ENCODE results near the gene ZNF304. TPM values are rescaled to one million over a fixed set of nuclear protein-coding genes. Genes with fewer than 3 reads are reported as not detected.

Gene ZNF304
- total and polyA plus RNA-seq, 9 donors, result 3.0 to 13.0 (median 9.1) TPM

- WGBS, 3 donors, result 95 to 96% (median 96%) methylated on average over 8 of the region's 8 CpGs
- H3K4me3 ChIP-seq, result no peak overlapping the region
- H3K4me1 ChIP-seq (ENCODE audit: insufficient read depth), result no peaks in the 10 kb centered on the region
- H3K9me3 ChIP-seq, result peaks cover 17 to 59% of the 10 kb centered on the region in 2 donors
- intact Hi-C loops (cut with DNase I), result no loop called here
- no peak overlapping the region for H3K27ac ChIP-seq
- peaks cover 12% of the 10 kb centered on the region for H3K36me3 ChIP-seq
- no peak for DNase-seq
- TF ChIP-seq POLR2A (IDR thresholded peaks at IDR 0.05), result no peak
- H3K27me3 ChIP-seq, result no peaks in the 10 kb centered on the region
Observed at GRCh38 chr19:57327993-57328392, 23.1 kb upstream of the ZNF304 start.

DNA sequence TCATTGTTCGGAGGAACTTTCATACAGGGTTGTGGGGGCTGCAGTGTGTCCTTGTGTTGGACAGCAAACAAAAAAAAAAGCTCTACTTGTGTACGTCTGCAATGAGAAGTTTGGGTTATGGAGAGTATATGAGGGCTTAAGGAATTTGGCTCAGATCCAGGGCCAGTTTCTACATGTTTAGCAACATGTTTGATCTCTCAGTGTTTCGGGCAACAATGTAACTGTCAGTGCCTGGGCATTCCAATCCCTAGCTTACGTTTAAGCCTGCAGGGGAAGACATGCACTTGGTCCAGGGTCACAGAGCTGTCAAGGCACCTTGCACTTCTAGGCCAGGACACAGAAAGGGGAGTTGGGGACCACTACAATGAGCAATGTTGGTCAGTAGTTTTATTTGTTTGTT lies 16.9 kb upstream of the ZNF304 start:
- no peaks in the 10 kb centered on the region for H3K27me3 ChIP-seq
- 68 to 72% (median 69%) methylated on average over 4 of the region's 4 CpGs for WGBS, 3 donors
- intact Hi-C loops (cut with DNase I), result no loop called here

DNA sequence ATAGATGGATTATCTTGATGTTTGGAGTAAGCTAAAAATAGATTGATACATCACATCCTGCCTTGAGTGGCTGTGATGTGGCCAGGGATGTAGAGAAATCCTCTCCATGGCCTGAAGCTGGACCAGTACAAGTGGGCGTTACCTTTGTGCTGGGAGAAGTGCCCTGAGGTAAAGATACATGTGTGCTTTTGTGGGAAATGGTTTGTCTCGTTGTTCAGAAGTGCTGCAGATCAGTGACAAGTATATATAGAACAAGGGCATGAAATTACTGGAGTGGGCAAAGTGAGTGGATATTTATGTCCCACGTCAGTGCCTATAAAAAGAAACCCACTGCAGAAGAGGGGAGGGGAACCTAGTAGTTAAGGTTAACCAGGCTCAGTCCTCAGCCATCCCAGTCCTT lies 12.2 kb upstream of the ZNF304 start:
- no peaks in the 10 kb centered on the region for H3K9me3 ChIP-seq
- H3K36me3 ChIP-seq, result no peaks in the 10 kb centered on the region
- WGBS, 3 donors, result 62 to 70% (median 63%) methylated on average over 3 of the region's 3 CpGs
- H3K4me1 ChIP-seq (ENCODE audit: insufficient read depth), result no peaks in the 10 kb centered on the region
- TF ChIP-seq, protein P1, sequence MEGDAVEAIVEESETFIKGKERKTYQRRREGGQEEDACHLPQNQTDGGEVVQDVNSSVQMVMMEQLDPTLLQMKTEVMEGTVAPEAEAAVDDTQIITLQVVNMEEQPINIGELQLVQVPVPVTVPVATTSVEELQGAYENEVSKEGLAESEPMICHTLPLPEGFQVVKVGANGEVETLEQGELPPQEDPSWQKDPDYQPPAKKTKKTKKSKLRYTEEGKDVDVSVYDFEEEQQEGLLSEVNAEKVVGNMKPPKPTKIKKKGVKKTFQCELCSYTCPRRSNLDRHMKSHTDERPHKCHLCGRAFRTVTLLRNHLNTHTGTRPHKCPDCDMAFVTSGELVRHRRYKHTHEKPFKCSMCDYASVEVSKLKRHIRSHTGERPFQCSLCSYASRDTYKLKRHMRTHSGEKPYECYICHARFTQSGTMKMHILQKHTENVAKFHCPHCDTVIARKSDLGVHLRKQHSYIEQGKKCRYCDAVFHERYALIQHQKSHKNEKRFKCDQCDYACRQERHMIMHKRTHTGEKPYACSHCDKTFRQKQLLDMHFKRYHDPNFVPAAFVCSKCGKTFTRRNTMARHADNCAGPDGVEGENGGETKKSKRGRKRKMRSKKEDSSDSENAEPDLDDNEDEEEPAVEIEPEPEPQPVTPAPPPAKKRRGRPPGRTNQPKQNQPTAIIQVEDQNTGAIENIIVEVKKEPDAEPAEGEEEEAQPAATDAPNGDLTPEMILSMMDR (IDR thresholded peaks at IDR 0.05), result no peak
- no peak for TF ChIP-seq POLR2A (IDR thresholded peaks at IDR 0.05)
- no peak for TF ChIP-seq EP300 (IDR thresholded peaks at IDR 0.05)
- no peaks in the 10 kb centered on the region for H3K27me3 ChIP-seq
- H3K27ac ChIP-seq, result no peak overlapping the region
- H3K4me3 ChIP-seq, result no peak overlapping the region
- DNase-seq, result no peak
- intact Hi-C loops (cut with DNase I), result no loop called here

More for the DNA sequence above, 16.9 kb upstream of the ZNF304 start:
- TF ChIP-seq, protein P1 (IDR thresholded peaks at IDR 0.05), result no peak
- no peak for TF ChIP-seq EP300 (IDR thresholded peaks at IDR 0.05)
- no peak for TF ChIP-seq POLR2A (IDR thresholded peaks at IDR 0.05)
- Histone ChIP-seq H3K9me3 (peaks cover under 1 to 3% of the 10 kb centered on the region in 2 donors), H3K4me1 (ENCODE audit: insufficient read depth) (no peaks in the 10 kb centered on the region), H3K4me3 (no peak overlapping the region), H3K27ac (no peak overlapping the region), H3K36me3 (no peaks in the 10 kb centered on the region)
- no peak for DNase-seq

DNA sequence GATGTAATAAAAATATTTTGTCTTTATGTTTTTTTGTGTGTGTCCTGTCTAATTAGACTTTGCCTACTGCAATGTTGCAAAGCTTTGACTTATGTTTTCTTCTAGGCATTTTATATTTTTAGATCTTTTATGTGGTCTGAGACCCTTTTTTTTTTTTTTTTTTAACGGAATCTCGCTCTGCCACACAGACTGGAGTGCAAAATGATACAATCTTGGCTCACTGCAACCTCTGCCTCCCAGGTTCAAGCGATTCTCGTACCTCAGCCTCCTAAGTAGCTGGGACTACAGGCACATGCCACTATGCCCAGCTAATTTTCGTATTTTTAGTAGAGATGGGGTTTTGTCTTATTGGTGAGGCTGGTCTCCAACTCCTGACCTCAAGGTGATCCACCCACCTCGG lies 8.5 kb upstream of the ZNF304 start:
- TF ChIP-seq POLR2A (IDR thresholded peaks at IDR 0.05) (no peak), EP300 (IDR thresholded peaks at IDR 0.05) (no peak)
- TF ChIP-seq, protein P1 (IDR thresholded peaks at IDR 0.05), result no peak
- 67 to 77% (median 73%) methylated on average over 6 of the region's 6 CpGs for WGBS, 3 donors
- intact Hi-C loops (cut with DNase I), result no loop called here
- H3K27ac ChIP-seq, result no peak overlapping the region
- H3K36me3 ChIP-seq, result no peaks in the 10 kb centered on the region
- no peak for DNase-seq
- no peaks in the 10 kb centered on the region for H3K9me3 ChIP-seq
- H3K4me1 ChIP-seq (ENCODE audit: insufficient read depth), result no peaks in the 10 kb centered on the region
- H3K4me3 ChIP-seq, result no peak overlapping the region
- H3K27me3 ChIP-seq, result no peaks in the 10 kb centered on the region

DNA sequence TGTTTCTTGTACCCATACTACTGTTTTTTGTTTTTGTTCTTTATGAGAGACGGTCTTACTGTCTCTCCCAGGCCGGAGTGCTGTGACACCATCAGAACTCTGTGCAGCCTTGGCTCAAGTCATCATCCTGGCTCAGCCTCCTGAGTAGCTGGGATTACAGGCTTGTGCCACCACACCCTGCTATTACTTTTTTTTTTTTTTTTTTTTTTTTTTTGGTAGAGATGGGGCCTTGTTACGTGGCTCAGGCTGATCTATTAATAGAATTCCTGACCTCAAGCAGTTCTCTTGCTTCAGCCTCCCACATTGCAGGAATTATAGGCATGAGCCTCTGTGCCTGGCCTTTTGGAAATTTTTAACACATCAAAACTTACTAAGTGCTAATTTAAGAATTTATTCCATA lies 2.9 kb upstream of the ZNF304 start:
- no peak overlapping the region for H3K4me3 ChIP-seq
- H3K27ac ChIP-seq, result no peak overlapping the region
- H3K9me3 ChIP-seq, result peaks cover 0 to 9% of the 10 kb centered on the region in 2 donors
- peaks cover 5% of the 10 kb centered on the region for H3K4me1 ChIP-seq (ENCODE audit: insufficient read depth)
- WGBS, 3 donors, result 51 to 66% (median 53%) methylated on average over 3 of the region's 3 CpGs
- TF ChIP-seq POLR2A (IDR thresholded peaks at IDR 0.05) (no peak), EP300 (IDR thresholded peaks at IDR 0.05) (no peak)
- TF ChIP-seq, protein P1 (IDR thresholded peaks at IDR 0.05), result no peak
- no peaks in the 10 kb centered on the region for H3K36me3 ChIP-seq
- intact Hi-C loops (cut with DNase I), result no loop called here
- DNase-seq, result no peak
- no peaks in the 10 kb centered on the region for H3K27me3 ChIP-seq
